HG02938 (cell line): Measurements from ENCODE around the gene NEURL1.

Experiments used
- ATAC-seq: cut with Tn5 transposase; IDR thresholded peaks from one replicate; pipeline ENCODE4 v1.9.1; 2021; ENCODE audit warnings: mild to moderate bottlenecking, moderate library complexity; ENCODE audit not compliant: unreplicated experiment

The NEURL1 gene

GRCh38 chr10:103543617-103544525 is 50.4 kb downstream of the NEURL1 start:
- ATAC-seq, result no peak

- ATAC-seq, result no peak
These were observed 51.3 kb downstream of the NEURL1 start for GRCh38 chr10:103544657-103545310.

GRCh38 chr10:103545366-103545765 is 51.9 kb downstream of the NEURL1 start:
- no peak for ATAC-seq

- ATAC-seq, result no peak
These were observed 52.3 kb downstream of the NEURL1 start for GRCh38 chr10:103545771-103546281.

GRCh38 chr10:103546401-103546800 is 52.9 kb downstream of the NEURL1 start:
- ATAC-seq, result no peak

GRCh38 chr10:103547391-103547946 is 54.0 kb downstream of the NEURL1 start:
- ATAC-seq, result no peak

GRCh38 chr10:103548006-103548405 is 54.5 kb downstream of the NEURL1 start:
- no peak for ATAC-seq

- no peak for ATAC-seq
These were observed 55.3 kb downstream of the NEURL1 start for GRCh38 chr10:103548581-103549348.

- no peak for ATAC-seq
These were observed 55.8 kb downstream of the NEURL1 start for GRCh38 chr10:103549349-103549685.

- ATAC-seq, result no peak
These were observed 56.7 kb downstream of the NEURL1 start for GRCh38 chr10:103550229-103550628.

GRCh38 chr10:103551619-103552602 is 58.4 kb downstream of the NEURL1 start:
- ATAC-seq, result no peak

GRCh38 chr10:103552856-103553742 is 59.6 kb downstream of the NEURL1 start:
- no peak for ATAC-seq

GRCh38 chr10:103553743-103554487 is 60.4 kb downstream of the NEURL1 start:
- no peak for ATAC-seq

- no peak for ATAC-seq
These were observed 61.2 kb downstream of the NEURL1 start for GRCh38 chr10:103554488-103555324.

- no peak for ATAC-seq
These were observed 61.8 kb downstream of the NEURL1 start for GRCh38 chr10:103555325-103555649.

- ATAC-seq, result no peak
These were observed 62.2 kb downstream of the NEURL1 start for GRCh38 chr10:103555712-103556111.

GRCh38 chr10:103556383-103557007 is 63.0 kb downstream of the NEURL1 start:
- no peak for ATAC-seq
